ENCODE data around the gene ZMYM2.
A peak's percentile ranks its signal among the peaks of the same experiment; 100 is the strongest.

The ZMYM2 gene

GRCh38 chr13:20128459-20128931, 170.0 kb downstream of the ZMYM2 start:
- DNase-seq, result no peak
- intact Hi-C loops (cut with DNase I), result no loop called here

GRCh38 chr13:20129076-20129475, 170.5 kb downstream of the ZMYM2 start:
- DNase-seq, result no peak
- intact Hi-C loops (cut with DNase I), result no loop called here

- intact Hi-C loops (cut with DNase I), result no loop called here
- no peak for DNase-seq
Measured at GRCh38 chr13:20130012-20130411, 171.5 kb downstream of the ZMYM2 start.

- no peak for DNase-seq
- intact Hi-C loops (cut with DNase I), result no loop called here
Measured at GRCh38 chr13:20130652-20131051, 172.1 kb downstream of the ZMYM2 start.

GRCh38 chr13:20131057-20131832, 172.7 kb downstream of the ZMYM2 start:
- intact Hi-C loops (cut with DNase I), result no loop called here
- DNase-seq, result no peak

DNA sequence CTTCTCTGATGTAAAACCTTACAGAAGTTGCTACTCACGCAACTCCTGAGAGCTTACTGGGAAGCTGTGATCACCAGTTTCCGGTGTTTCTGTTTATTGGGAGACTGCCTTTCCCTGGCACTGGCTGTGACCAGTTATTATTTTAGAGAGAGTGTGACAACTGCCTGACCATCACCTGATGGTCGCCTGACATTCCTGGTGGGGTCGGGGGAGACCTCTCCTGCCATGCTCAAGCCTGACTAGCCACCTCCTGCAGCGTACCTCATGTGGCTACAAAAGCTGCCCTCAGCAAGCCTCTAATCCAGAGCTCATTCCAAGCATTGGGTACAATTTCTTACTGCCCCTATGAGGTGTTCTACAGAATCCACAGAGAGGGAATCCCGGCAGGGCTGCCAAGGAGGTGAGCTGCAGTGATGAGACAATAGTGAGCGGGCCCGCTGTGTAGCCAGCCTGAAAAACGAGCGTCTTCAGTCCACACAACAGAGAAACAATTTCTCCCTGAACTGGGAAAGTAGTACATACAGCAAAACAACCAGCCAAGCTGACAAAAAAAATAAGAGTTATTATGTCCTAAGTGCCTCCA, 173.6 kb downstream of the ZMYM2 start:
- intact Hi-C loops (cut with DNase I), result no loop called here
- DNase-seq, result no peak

GRCh38 chr13:20134732-20135131, 176.2 kb downstream of the ZMYM2 start:
- DNase-seq, result peak in 1 of 10 donors; percentile 5
- intact Hi-C loops (cut with DNase I), result no loop called here

DNA sequence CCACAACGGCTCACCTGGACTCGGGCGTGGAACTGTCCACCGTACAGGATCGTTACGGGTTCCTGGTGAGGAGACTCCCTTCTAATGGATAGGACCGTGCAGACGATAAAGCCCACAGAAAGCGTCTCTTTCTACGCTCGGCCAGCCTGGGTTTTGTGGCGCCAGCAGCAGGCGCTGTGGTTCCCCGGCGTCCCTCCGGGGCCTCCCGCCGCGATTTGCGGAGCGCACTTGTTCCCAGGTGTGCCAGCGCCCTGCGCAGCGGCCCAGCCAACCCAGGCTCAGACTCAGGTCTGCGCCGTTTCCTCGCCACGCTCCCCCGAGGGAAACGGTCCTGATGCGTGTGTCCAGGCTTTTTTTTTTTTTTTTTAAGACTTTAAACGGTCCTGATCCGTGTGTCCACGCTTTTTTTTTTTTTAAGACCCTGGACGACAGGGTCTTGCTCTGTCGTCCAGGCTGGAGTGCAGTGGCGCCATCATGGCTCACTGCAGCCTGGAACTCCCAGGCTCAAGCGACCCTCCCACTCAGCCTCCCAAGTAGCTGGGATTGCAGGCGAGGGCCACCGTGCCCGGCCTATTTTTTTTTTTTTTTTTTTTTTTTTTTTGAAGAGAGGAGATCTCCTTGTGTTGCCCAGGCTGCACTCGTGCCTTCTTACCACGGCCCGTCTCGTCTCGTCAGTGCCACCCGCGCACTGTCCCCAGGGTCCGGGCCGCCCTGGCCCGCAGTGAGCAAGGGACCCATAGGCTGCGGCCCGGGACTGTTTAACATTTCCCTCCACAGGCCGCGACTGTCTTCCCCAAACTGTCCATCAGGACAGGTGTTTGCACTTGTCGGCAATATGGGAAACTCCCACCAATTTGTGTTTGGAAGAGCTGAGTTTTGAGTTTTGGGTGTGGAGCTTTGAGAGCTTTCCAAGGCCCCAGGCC, 178.5 kb downstream of the ZMYM2 start:
- intact Hi-C loops (cut with DNase I), result no loop called here
- DNase-seq, result peak in 2 of 10 donors; percentile 36 to 40

DNA sequence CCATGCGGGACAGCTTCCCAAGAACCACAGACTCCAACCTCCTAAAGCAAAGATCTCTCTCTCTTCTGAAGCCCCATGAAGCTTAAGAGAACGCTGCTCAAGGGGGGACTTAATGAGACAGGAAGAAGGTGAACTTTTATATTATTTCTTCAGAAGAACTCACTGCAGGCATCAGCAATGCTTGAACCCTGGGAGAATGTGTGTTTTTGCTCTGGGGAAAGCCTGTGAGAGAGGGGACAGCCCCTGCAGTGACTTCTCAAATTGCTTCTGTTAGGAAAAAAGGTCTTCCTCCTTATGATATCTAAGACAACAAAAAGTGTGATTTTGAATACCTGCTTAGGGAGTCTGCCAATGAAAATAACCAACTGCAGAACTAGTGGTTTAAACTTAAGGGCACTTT, 179.3 kb downstream of the ZMYM2 start:
- intact Hi-C loops (cut with DNase I), result no loop called here
- DNase-seq, result no peak

DNA sequence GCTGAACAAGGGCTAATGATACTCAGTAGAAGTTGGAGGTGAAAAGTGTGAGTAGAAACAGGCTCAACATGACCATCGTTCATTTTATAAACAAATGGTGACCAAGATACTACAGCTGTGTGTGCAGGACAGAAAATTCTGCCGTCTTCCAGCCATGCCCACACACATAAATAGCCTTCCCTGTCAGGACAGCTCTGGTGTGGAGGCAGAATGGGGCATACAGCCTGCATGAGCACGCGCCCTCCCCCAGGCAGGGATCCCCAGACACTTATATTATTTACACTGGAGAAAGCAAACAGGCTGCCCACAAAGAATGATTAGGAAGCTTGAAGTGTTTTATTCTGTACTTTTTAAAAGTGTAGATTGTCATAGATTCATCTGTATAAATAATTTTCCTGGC, 182.0 kb downstream of the ZMYM2 start:
- DNase-seq, result no peak
- intact Hi-C loops (cut with DNase I), result no loop called here
